SK-N-SH (cell line): ENCODE measurements around the gene FBN2. TPM values are rescaled to one million over a fixed set of nuclear protein-coding genes. Genes with fewer than 3 reads are reported as not detected.

Source experiments
- CTCF ChIA-PET: fragments of 300-600, 350-600 bp; formaldehyde crosslinking; extraction: SDS; loops from one replicate; lab custom pipeline; 2021; lab: Yijun Ruan, JAX
- POLR2A ChIA-PET: fragments of 350-600 bp; sonication (Branson Sonifier 250); formaldehyde crosslinking; extraction: SDS; loops from one replicate; lab custom pipeline; 2020; ENCODE audit warnings: antibody characterized with exemption, inconsistent platforms; lab: Yijun Ruan, JAX
- DNase-seq: peaks from one replicate; pipeline ENCODE4 v3.0.0; 2012
- H2AFZ ChIP-seq: fragments of 200-600 bp; sonication (generic); 2 replicates; pipeline ENCODE4 v1.8.1; 2016; ENCODE audit warnings: antibody characterized with exemption, mild to moderate bottlenecking, low read depth
- H3F3A ChIP-seq: fragments of 200-600 bp; sonication (generic); replicated peaks from 2 replicates; pipeline ENCODE3; 2016; ENCODE audit warnings: antibody characterized with exemption, mild to moderate bottlenecking; ENCODE audit not compliant: insufficient read depth
- H3K27ac ChIP-seq, 2 experiments: fragments of 200-500 bp in 1 of 2; fragments of 200-600 bp in 1 of 2; sonication (Bioruptor generic) in 1 of 2; sonication (generic), shearing (Covaris generic) in 1 of 2; 2 replicates each; pipeline versions ENCODE4 v1.5.1 to v1.6.1; 2014 to 2016; ENCODE audit warnings: low read depth in 2 of 2, inconsistent platforms in 1 of 2, low read length in 1 of 2, mild to moderate bottlenecking in 1 of 2, mixed read lengths in 1 of 2
- H3K27me3 ChIP-seq: fragments of 200-600 bp; sonication (generic), shearing (Covaris generic); 2 replicates; pipeline ENCODE4 v1.6.1; 2016; ENCODE audit warnings: mixed run types; ENCODE audit not compliant: insufficient read depth
- H3K36me3 ChIP-seq, 2 experiments: fragments of 200-500 bp in 1 of 2; fragments of 200-600 bp in 1 of 2; sonication (Bioruptor generic) in 1 of 2; sonication (generic) in 1 of 2; replicated peaks in 1 of 2; 2 replicates each; pipeline versions ENCODE3 to v1.5.1; 2014 to 2016; ENCODE audit warnings: low read length in 1 of 2, mild to moderate bottlenecking in 1 of 2; ENCODE audit not compliant: insufficient read depth in 2 of 2, control insufficient read depth in 1 of 2
- H3K4me1 ChIP-seq, 2 experiments: fragments of 200-500 bp in 1 of 2; fragments of 200-600 bp in 1 of 2; sonication (Bioruptor generic) in 1 of 2; sonication (generic), shearing (Covaris generic) in 1 of 2; 2 replicates each; pipeline versions ENCODE4 v1.5.1 to v1.6.1; 2014 to 2016; ENCODE audit warnings: low read depth in 1 of 2, low read length in 1 of 2, mixed run types in 1 of 2; ENCODE audit not compliant: insufficient read depth in 2 of 2, control insufficient read depth in 1 of 2
- H3K4me2 ChIP-seq: fragments of 200-600 bp; sonication (generic), shearing (Covaris generic); 2 replicates; pipeline ENCODE4 v1.6.1; 2017; ENCODE audit warnings: mixed run types
- H3K4me3 ChIP-seq, 2 experiments: fragments of 200-500 bp in 1 of 2; fragments of 200-600 bp in 1 of 2; sonication (Bioruptor generic) in 1 of 2; sonication (generic), shearing (Covaris generic) in 1 of 2; 2 replicates each; pipeline versions ENCODE4 v1.5.1 to v1.8.1; 2014 to 2016; ENCODE audit warnings: low read depth in 2 of 2, inconsistent platforms in 1 of 2, low read length in 1 of 2, mild to moderate bottlenecking in 1 of 2, mixed read lengths in 1 of 2, moderate library complexity in 1 of 2
- H3K79me2 ChIP-seq: fragments of 200-600 bp; sonication (generic); 2 replicates; pipeline ENCODE4 v1.8.1; 2017; ENCODE audit warnings: mild to moderate bottlenecking; ENCODE audit not compliant: insufficient read depth
- H3K9ac ChIP-seq: fragments of 200-600 bp; sonication (generic); 2 replicates; pipeline ENCODE4 v1.6.1; 2017; ENCODE audit warnings: mixed run types
- H3K9me2 ChIP-seq: fragments of 200-600 bp; sonication (generic); 2 replicates; pipeline ENCODE4 v1.6.1; 2017; ENCODE audit warnings: mixed run types
- H3K9me3 ChIP-seq: fragments of 200-600 bp; sonication (generic); 2 replicates; pipeline ENCODE4 v1.6.1; 2017; ENCODE audit warnings: mixed run types, mild to moderate bottlenecking, moderate library complexity
- H4K20me1 ChIP-seq: fragments of 200-600 bp; sonication (generic); 2 replicates; pipeline ENCODE4 v1.6.1; 2017; ENCODE audit warnings: mild to moderate bottlenecking, mixed run types; ENCODE audit not compliant: insufficient read depth
- FOXJ3 ChIP-seq: sonication (generic); formaldehyde crosslinking; IDR thresholded peaks from 2 replicates; pipeline ENCODE4 v1.5.1; 2020; ENCODE audit warnings: mild to moderate bottlenecking, missing genetic modification reagents
- GABPA ChIP-seq: IDR thresholded peaks from 2 replicates; pipeline ENCODE4 v1.4.0; 2012; ENCODE audit warnings: low read depth, mild to moderate bottlenecking
- GATA2 ChIP-seq: sonication (generic); formaldehyde crosslinking; IDR thresholded peaks from 2 replicates; pipeline ENCODE4 v1.5.0; 2020; ENCODE audit warnings: mild to moderate bottlenecking, missing genetic modification reagents
- MXI1 ChIP-seq: IDR thresholded peaks from 2 replicates; pipeline ENCODE4 v1.6.1; 2012; ENCODE audit warnings: mild to moderate bottlenecking, low read depth, low read length, improper control_type of control experiment
- NFIC ChIP-seq: IDR thresholded peaks from 2 replicates; pipeline ENCODE4 v1.4.0; 2012; ENCODE audit warnings: borderline replicate concordance
- PBX3 ChIP-seq: IDR thresholded peaks from 2 replicates; pipeline ENCODE4; 2012
- RCOR1 ChIP-seq: fragments of 150-350 bp; IDR thresholded peaks from 2 replicates; pipeline ENCODE4 v1.6.1; 2017; ENCODE audit warnings: antibody characterized with exemption, low read length
- REST ChIP-seq: IDR thresholded peaks from 2 replicates; pipeline ENCODE4 v1.6.1; 2012; ENCODE audit warnings: mild to moderate bottlenecking, low read depth, low read length, moderate library complexity
- RFX5 ChIP-seq: IDR thresholded peaks from 2 replicates; pipeline ENCODE4 v1.6.1; 2012; ENCODE audit warnings: mild to moderate bottlenecking, improper control_type of control experiment, low read length
- TAF1 ChIP-seq: IDR thresholded peaks from 2 replicates; pipeline ENCODE4 v1.6.1; 2012; ENCODE audit warnings: low read depth, mild to moderate bottlenecking, low read length, moderate library complexity, borderline replicate concordance
- ZBTB33 ChIP-seq: IDR thresholded peaks from 2 replicates; pipeline ENCODE4 v1.4.0; 2012; ENCODE audit warnings: low read depth, borderline replicate concordance
- WGBS: methylation state at CpG from one replicate; pipeline ENCODE4 v1.1.6; 2017; ENCODE audit warnings: low lambda C conversion rate; 5-methylcytosine and 5-hydroxymethylcytosine counted together
- polyA plus RNA-seq, 3 experiments: library from polyadenylated mRNA; depleted of rRNA; stranded (reverse); fragments of >200 nt; gene quantifications; 2 replicates each; pipeline ENCODE4 v1.2.3, GENCODE V29; 2012

Gene FBN2
- polyA plus RNA-seq, 1 of the 3 experiments (the other 2 are of a cell fraction) = 2.2 TPM

GRCh38 chr5:128331261-128331660, 206.8 kb downstream of the FBN2 start (continued):
- no peak for TF ChIP-seq TAF1
- TF ChIP-seq GABPA = no peak
- no peak for TF ChIP-seq RCOR1
- no peak for TF ChIP-seq GATA2 (CRISPR knock-in tag)
- TF ChIP-seq, all 33 proteins: peak for 0

GRCh38 chr5:128329386-128329939, 208.6 kb downstream of the FBN2 start:
- DNase-seq = no peak
- no peaks in the 10 kb centered on the region for H3K4me1 ChIP-seq
- CTCF ChIA-PET = no interaction called here

More at GRCh38 chr5:128329386-128329939, 208.6 kb downstream of the FBN2 start:
- Histone ChIP-seq H3K9ac (no peak overlapping the region), H2AFZ (no peak overlapping the region), H3K4me3 (no peak overlapping the region), H3K9me3 (no peaks in the 10 kb centered on the region), H3K36me3 (peaks cover 0 to 6% of the 10 kb centered on the region in 2 experiments), H3K9me2 (no peaks in the 10 kb centered on the region), H3K4me2 (no peak overlapping the region), H3F3A (no peaks in the 10 kb centered on the region), H4K20me1 (no peaks in the 10 kb centered on the region), H3K27ac (no peak overlapping the region), H3K27me3 (peaks cover 6% of the 10 kb centered on the region; the same call in 1 of the 2 replicates), H3K79me2 (no peaks in the 10 kb centered on the region)
- TF ChIP-seq GABPA (no peak), ZBTB33 (no peak), RFX5 (no peak), MXI1 (no peak), REST (no peak), NFIC (no peak), GATA2 (CRISPR knock-in tag) (no peak), PBX3 (no peak), FOXJ3 (CRISPR knock-in tag) (no peak)
- POLR2A ChIA-PET = no interaction called here
- 13% methylated on average over 3 of the region's 3 CpGs for WGBS
